Activated naive CD4-positive, alpha-beta T cell treated with anti-CD3 and anti-CD28 coated beads, Interleukin-2, amount 50 U/mL, for 24 hours (primary cell): Measurements from ENCODE around the gene MDP1.
A peak's percentile ranks its signal among the peaks of the same experiment; 100 is the strongest.

Source experiments
- H3K27ac Mint-ChIP-seq: one replicate; pipeline ENCODE4 v1.8.0; 2021; ENCODE audit warnings: mild to moderate bottlenecking, mixed read lengths
- H3K27me3 Mint-ChIP-seq: one replicate; pipeline ENCODE4 v1.8.0; 2021; ENCODE audit warnings: mixed read lengths
- H3K36me3 Mint-ChIP-seq: one replicate; pipeline ENCODE4 v1.8.0; 2021; ENCODE audit warnings: mixed read lengths
- H3K4me1 Mint-ChIP-seq: one replicate; pipeline ENCODE4 v1.8.0; 2021; ENCODE audit warnings: mixed read lengths
- H3K4me3 Mint-ChIP-seq: one replicate; pipeline ENCODE4 v1.8.0; 2021; ENCODE audit warnings: mild to moderate bottlenecking, mixed read lengths
- H3K9me3 Mint-ChIP-seq: one replicate; pipeline ENCODE4 v1.8.0; 2021; ENCODE audit warnings: mixed read lengths

Gene MDP1

GRCh38 chr14:24171422-24172260, 44.2 kb downstream of the MDP1 start, which contains the start of gene REC8:
Gene REC8 (plus strand): TSS chr14:24172080. CDS start chr14:24172553, 473 bp downstream.
- Mint-ChIP-seq H3K9me3 (no peaks in the 10 kb centered on the region), H3K27ac (peak within 1 kb of the TSS; percentile 62), H3K27me3 (no peaks in the 10 kb centered on the region), H3K4me1 (peaks cover 34% of the 10 kb centered on the region), H3K4me3 (peak within 1 kb of the TSS; percentile 84), H3K36me3 (peaks cover 14% of the 10 kb centered on the region)

DNA sequence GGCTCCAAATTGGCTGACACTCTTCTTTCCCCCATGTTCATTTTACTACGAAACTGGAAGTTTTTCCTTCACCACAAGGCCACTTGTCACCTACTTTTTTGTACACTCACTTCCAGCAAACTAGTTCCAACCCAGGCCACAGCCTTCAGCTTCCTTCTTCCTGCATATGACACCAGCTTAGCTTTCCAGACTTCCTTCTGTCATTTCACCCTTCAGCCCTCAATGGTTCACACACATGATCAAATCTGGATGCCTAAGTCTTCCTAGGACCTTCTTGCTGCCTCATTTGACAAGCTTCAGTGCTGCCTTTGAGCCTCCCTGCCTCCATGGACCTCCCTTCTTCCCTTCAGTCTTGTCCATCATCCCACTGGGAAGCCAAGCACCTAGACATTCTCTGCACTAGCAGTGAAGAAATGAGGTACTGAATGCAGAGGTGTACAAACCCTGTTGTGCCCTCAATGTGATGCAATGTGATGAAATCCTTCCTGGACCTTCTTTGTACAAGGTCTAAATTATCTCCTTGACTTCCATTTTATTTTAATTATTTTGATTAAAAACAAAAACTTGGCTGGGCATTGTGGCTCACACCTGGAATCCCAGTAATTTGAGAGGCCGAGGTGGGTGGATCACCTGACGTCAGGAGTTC, 48.3 kb downstream of the MDP1 start:
- Mint-ChIP-seq H3K36me3 (peaks cover 29% of the 10 kb centered on the region), H3K4me3 (no peak overlapping the region), H3K27me3 (no peaks in the 10 kb centered on the region), H3K27ac (peak overlapping the region; percentile 94), H3K9me3 (no peaks in the 10 kb centered on the region), H3K4me1 (peaks cover 68% of the 10 kb centered on the region)

- Mint-ChIP-seq H3K9me3 (no peaks in the 10 kb centered on the region), H3K4me1 (peaks cover 69% of the 10 kb centered on the region), H3K27ac (peak overlapping the region; percentile 30)
Measured at GRCh38 chr14:24165785-24166184, 50.1 kb downstream of the MDP1 start.

GRCh38 chr14:24164518-24164991, 51.3 kb downstream of the MDP1 start:
- Mint-ChIP-seq H3K9me3 (no peaks in the 10 kb centered on the region), H3K36me3 (peaks cover 32% of the 10 kb centered on the region), H3K27ac (peak overlapping the region; percentile 77), H3K27me3 (no peaks in the 10 kb centered on the region), H3K4me3 (peak overlapping the region; percentile 15), H3K4me1 (peaks cover 74% of the 10 kb centered on the region)

More at GRCh38 chr14:24165785-24166184, 50.1 kb downstream of the MDP1 start:
- H3K36me3 Mint-ChIP-seq, result peaks cover 34% of the 10 kb centered on the region
- H3K4me3 Mint-ChIP-seq, result peak overlapping the region; percentile 23
- no peaks in the 10 kb centered on the region for H3K27me3 Mint-ChIP-seq
